CMK (cell line): ENCODE measurements around the gene EHMT1.
"Not testable (repeated sequence)": the region's sequence is repeated elsewhere in the genome, so short reads cannot be mapped to it uniquely, and the experiment has no call there.

Experiments
- DNase-seq: peaks from one replicate; pipeline ENCODE4 v3.0.0-alpha.2; 2010; ENCODE audit warnings: low read depth

EHMT1 gene

GRCh38 chr9:137615387-137615871, 3.4 kb upstream of the EHMT1 start:
- DNase-seq, result no peak

GRCh38 chr9:137619240-137620047, 639 bp downstream of the EHMT1 start:
- DNase-seq, result no peak

GRCh38 chr9:137620048-137620405, 1.2 kb downstream of the EHMT1 start:
- DNase-seq, result no peak

GRCh38 chr9:137620581-137620980, 1.8 kb downstream of the EHMT1 start:
- DNase-seq, result no peak

- DNase-seq, result no peak
Measured at GRCh38 chr9:137621131-137621757, 2.4 kb downstream of the EHMT1 start.

- DNase-seq, result not testable (repeated sequence)
Measured at GRCh38 chr9:137622211-137622610, 3.4 kb downstream of the EHMT1 start.

GRCh38 chr9:137626464-137626863, 7.7 kb downstream of the EHMT1 start:
- no peak for DNase-seq

- DNase-seq, result not testable (repeated sequence)
Measured at GRCh38 chr9:137627406-137627805, 8.6 kb downstream of the EHMT1 start.

- DNase-seq, result no peak
Measured at GRCh38 chr9:137630126-137630525, 11.3 kb downstream of the EHMT1 start.

- DNase-seq, result no peak
Measured at GRCh38 chr9:137630679-137631078, 11.9 kb downstream of the EHMT1 start.

- no peak for DNase-seq
Measured at GRCh38 chr9:137631345-137632229, 12.8 kb downstream of the EHMT1 start.

GRCh38 chr9:137632230-137633161, 13.7 kb downstream of the EHMT1 start:
- no peak for DNase-seq

- DNase-seq, result no peak
Measured at GRCh38 chr9:137634016-137634415, 15.2 kb downstream of the EHMT1 start.

GRCh38 chr9:137638680-137639079, 19.9 kb downstream of the EHMT1 start:
- no peak for DNase-seq

- no peak for DNase-seq
Measured at GRCh38 chr9:137639303-137640051, 20.7 kb downstream of the EHMT1 start.

- no peak for DNase-seq
Measured at GRCh38 chr9:137640862-137641261, 22.1 kb downstream of the EHMT1 start.

- DNase-seq, result no peak
Measured at GRCh38 chr9:137642118-137642601, 23.4 kb downstream of the EHMT1 start.

- no peak for DNase-seq
Measured at GRCh38 chr9:137642892-137643291, 24.1 kb downstream of the EHMT1 start.

- DNase-seq, result no peak
Measured at GRCh38 chr9:137643921-137644320, 25.1 kb downstream of the EHMT1 start.

GRCh38 chr9:137645211-137645610, 26.4 kb downstream of the EHMT1 start:
- no peak for DNase-seq
